ENCODE measurements around the gene CLDND1. TPM values are rescaled to one million over a fixed set of nuclear protein-coding genes. Genes with fewer than 3 reads are reported as not detected.
A peak's percentile ranks its signal among the peaks of the same experiment; 100 is the strongest.

The CLDND1 gene
- polyA plus RNA-seq, 2 donors, result 62.8 to 82.5 TPM

- Histone ChIP-seq H3K36me3 (ENCODE audit: control insufficient read depth in 2 of 2, insufficient read depth in 2 of 2, low read length in 1 of 2) (no peaks in the 10 kb centered on the region), H3K4me3 (ENCODE audit: low read depth in 1 of 2, low read length in 2 of 2) (no peak overlapping the region), H3K27ac (ENCODE audit: low read depth in 2 of 2, low read length in 1 of 2) (no peak overlapping the region), H3K4me1 (ENCODE audit: control insufficient read depth in 2 of 2, insufficient read depth in 2 of 2, low read length in 1 of 2) (no peaks in the 10 kb centered on the region), H3K9me3 (ENCODE audit: control insufficient read depth in 2 of 2, insufficient read depth in 1 of 2, low read depth in 1 of 2, low read length in 1 of 2) (no peaks in the 10 kb centered on the region), H3K27me3 (ENCODE audit: control insufficient read depth in 1 of 2, insufficient read depth in 2 of 2, low read length in 2 of 2) (no peaks in the 10 kb centered on the region)
- 80 to 88% methylated on average over 2 of the region's 2 CpGs for WGBS, 2 donors
Observed at GRCh38 chr3:98534168-98534567, 11.5 kb upstream of the CLDND1 start.

- peak overlapping the region in 1 of 2 donors; percentile 4 for H3K27ac ChIP-seq (ENCODE audit: low read depth in 2 of 2, low read length in 1 of 2)
- peak overlapping the region; percentile 8 to 16 for H3K4me3 ChIP-seq (ENCODE audit: low read depth in 1 of 2, low read length in 2 of 2)
- no peaks in the 10 kb centered on the region for H3K36me3 ChIP-seq (ENCODE audit: control insufficient read depth in 2 of 2, insufficient read depth in 2 of 2, low read length in 1 of 2)
- no peaks in the 10 kb centered on the region for H3K27me3 ChIP-seq (ENCODE audit: control insufficient read depth in 1 of 2, insufficient read depth in 2 of 2, low read length in 2 of 2)
- no peaks in the 10 kb centered on the region for H3K9me3 ChIP-seq (ENCODE audit: control insufficient read depth in 2 of 2, insufficient read depth in 1 of 2, low read depth in 1 of 2, low read length in 1 of 2)
- WGBS, 2 donors, result 82 to 84% methylated on average over 6 of the region's 6 CpGs
- no peaks in the 10 kb centered on the region for H3K4me1 ChIP-seq (ENCODE audit: control insufficient read depth in 2 of 2, insufficient read depth in 2 of 2, low read length in 1 of 2)
Observed at GRCh38 chr3:98532709-98533571, 10.2 kb upstream of the CLDND1 start.

- WGBS, 2 donors, result 81 to 87% methylated on average over 5 of the region's 5 CpGs
- peak overlapping the region; percentile 8 to 16 for H3K4me3 ChIP-seq (ENCODE audit: low read depth in 1 of 2, low read length in 2 of 2)
- no peaks in the 10 kb centered on the region for H3K4me1 ChIP-seq (ENCODE audit: control insufficient read depth in 2 of 2, insufficient read depth in 2 of 2, low read length in 1 of 2)
- no peaks in the 10 kb centered on the region for H3K9me3 ChIP-seq (ENCODE audit: control insufficient read depth in 2 of 2, insufficient read depth in 1 of 2, low read depth in 1 of 2, low read length in 1 of 2)
- no peaks in the 10 kb centered on the region for H3K27me3 ChIP-seq (ENCODE audit: control insufficient read depth in 1 of 2, insufficient read depth in 2 of 2, low read length in 2 of 2)
- no peaks in the 10 kb centered on the region for H3K36me3 ChIP-seq (ENCODE audit: control insufficient read depth in 2 of 2, insufficient read depth in 2 of 2, low read length in 1 of 2)
- peak overlapping the region; percentile 4 to 18 for H3K27ac ChIP-seq (ENCODE audit: low read depth in 2 of 2, low read length in 1 of 2)
Observed at GRCh38 chr3:98532275-98532637, 9.6 kb upstream of the CLDND1 start.

- WGBS, 2 donors, result 68 to 75% methylated on average over 7 of the region's 7 CpGs
- peak within 1 kb of the TSS; percentile 8 to 16 for H3K4me3 ChIP-seq (ENCODE audit: low read depth in 1 of 2, low read length in 2 of 2)
- no peaks in the 10 kb centered on the region for H3K36me3 ChIP-seq (ENCODE audit: control insufficient read depth in 2 of 2, insufficient read depth in 2 of 2, low read length in 1 of 2)
- no peaks in the 10 kb centered on the region for H3K9me3 ChIP-seq (ENCODE audit: control insufficient read depth in 2 of 2, insufficient read depth in 1 of 2, low read depth in 1 of 2, low read length in 1 of 2)
- no peaks in the 10 kb centered on the region for H3K4me1 ChIP-seq (ENCODE audit: control insufficient read depth in 2 of 2, insufficient read depth in 2 of 2, low read length in 1 of 2)
- peak within 1 kb of the TSS; percentile 4 to 18 for H3K27ac ChIP-seq (ENCODE audit: low read depth in 2 of 2, low read length in 1 of 2)
- H3K27me3 ChIP-seq (ENCODE audit: control insufficient read depth in 1 of 2, insufficient read depth in 2 of 2, low read length in 2 of 2), result no peaks in the 10 kb centered on the region
Observed at GRCh38 chr3:98531622-98532274, 9.0 kb upstream of the CLDND1 start, which contains the start of gene GPR15. Gene GPR15, plus strand, starts transcription at chr3:98531978. Its CDS starts 56 bp downstream, at chr3:98532034.

GRCh38 chr3:98530676-98531075 is 8.0 kb upstream of the CLDND1 start:
- H3K27ac ChIP-seq (ENCODE audit: low read depth in 2 of 2, low read length in 1 of 2), result no peak overlapping the region
- no peaks in the 10 kb centered on the region for H3K4me1 ChIP-seq (ENCODE audit: control insufficient read depth in 2 of 2, insufficient read depth in 2 of 2, low read length in 1 of 2)
- no peak overlapping the region for H3K4me3 ChIP-seq (ENCODE audit: low read depth in 1 of 2, low read length in 2 of 2)
- WGBS, 2 donors, result 87 to 95% methylated on average over 2 of the region's 2 CpGs
- no peaks in the 10 kb centered on the region for H3K36me3 ChIP-seq (ENCODE audit: control insufficient read depth in 2 of 2, insufficient read depth in 2 of 2, low read length in 1 of 2)
- H3K9me3 ChIP-seq (ENCODE audit: control insufficient read depth in 2 of 2, insufficient read depth in 1 of 2, low read depth in 1 of 2, low read length in 1 of 2), result no peaks in the 10 kb centered on the region
- no peaks in the 10 kb centered on the region for H3K27me3 ChIP-seq (ENCODE audit: control insufficient read depth in 1 of 2, insufficient read depth in 2 of 2, low read length in 2 of 2)

- WGBS, 2 donors, result 86% methylated on average over 8 of the region's 8 CpGs
Observed at GRCh38 chr3:98529856-98530459, 7.3 kb upstream of the CLDND1 start.

GRCh38 chr3:98528474-98529346 is 6.0 kb upstream of the CLDND1 start:
- Histone ChIP-seq H3K4me3 (ENCODE audit: low read depth in 1 of 2, low read length in 2 of 2) (no peak overlapping the region), H3K27ac (ENCODE audit: low read depth in 2 of 2, low read length in 1 of 2) (peak overlapping the region in 1 of 2 donors; percentile 14), H3K27me3 (ENCODE audit: control insufficient read depth in 1 of 2, insufficient read depth in 2 of 2, low read length in 2 of 2) (no peaks in the 10 kb centered on the region), H3K4me1 (ENCODE audit: control insufficient read depth in 2 of 2, insufficient read depth in 2 of 2, low read length in 1 of 2) (no peaks in the 10 kb centered on the region), H3K9me3 (ENCODE audit: control insufficient read depth in 2 of 2, insufficient read depth in 1 of 2, low read depth in 1 of 2, low read length in 1 of 2) (no peaks in the 10 kb centered on the region), H3K36me3 (ENCODE audit: control insufficient read depth in 2 of 2, insufficient read depth in 2 of 2, low read length in 1 of 2) (no peaks in the 10 kb centered on the region)
- WGBS, 2 donors, result 46 to 48% methylated on average over 4 of the region's 4 CpGs

More at GRCh38 chr3:98529856-98530459, 7.3 kb upstream of the CLDND1 start:
- H3K4me1 ChIP-seq (ENCODE audit: control insufficient read depth in 2 of 2, insufficient read depth in 2 of 2, low read length in 1 of 2), result no peaks in the 10 kb centered on the region
- no peak overlapping the region for H3K27ac ChIP-seq (ENCODE audit: low read depth in 2 of 2, low read length in 1 of 2)
- no peaks in the 10 kb centered on the region for H3K27me3 ChIP-seq (ENCODE audit: control insufficient read depth in 1 of 2, insufficient read depth in 2 of 2, low read length in 2 of 2)
- H3K36me3 ChIP-seq (ENCODE audit: control insufficient read depth in 2 of 2, insufficient read depth in 2 of 2, low read length in 1 of 2), result no peaks in the 10 kb centered on the region
- no peaks in the 10 kb centered on the region for H3K9me3 ChIP-seq (ENCODE audit: control insufficient read depth in 2 of 2, insufficient read depth in 1 of 2, low read depth in 1 of 2, low read length in 1 of 2)
- no peak overlapping the region for H3K4me3 ChIP-seq (ENCODE audit: low read depth in 1 of 2, low read length in 2 of 2)

GRCh38 chr3:98525494-98525893 is 2.8 kb upstream of the CLDND1 start:
- no peak overlapping the region for H3K4me3 ChIP-seq (ENCODE audit: low read depth in 1 of 2, low read length in 2 of 2)

More at GRCh38 chr3:98525494-98525893, 2.8 kb upstream of the CLDND1 start:
- Histone ChIP-seq H3K4me1 (ENCODE audit: control insufficient read depth in 2 of 2, insufficient read depth in 2 of 2, low read length in 1 of 2) (no peaks in the 10 kb centered on the region), H3K27ac (ENCODE audit: low read depth in 2 of 2, low read length in 1 of 2) (no peak overlapping the region), H3K9me3 (ENCODE audit: control insufficient read depth in 2 of 2, insufficient read depth in 1 of 2, low read depth in 1 of 2, low read length in 1 of 2) (no peaks in the 10 kb centered on the region), H3K36me3 (ENCODE audit: control insufficient read depth in 2 of 2, insufficient read depth in 2 of 2, low read length in 1 of 2) (no peaks in the 10 kb centered on the region), H3K27me3 (ENCODE audit: control insufficient read depth in 1 of 2, insufficient read depth in 2 of 2, low read length in 2 of 2) (no peaks in the 10 kb centered on the region)
- WGBS, 2 donors, result 73 to 83% methylated on average over 6 of the region's 6 CpGs
